Neural progenitor cell (in vitro differentiated cells): ENCODE measurements around the gene MACROD2.

ENCODE experiments used
- CTCF ChIP-seq: fragments of 200-600 bp; sonication (generic); IDR thresholded peaks from 2 replicates; pipeline ENCODE4 v1.5.1; 2017; ENCODE audit warnings: antibody characterized with exemption, mild to moderate bottlenecking
- EZH2 ChIP-seq: fragments of 200-600 bp; sonication (generic); IDR thresholded peaks from 2 replicates; pipeline ENCODE4 v1.6.1; 2017; ENCODE audit warnings: antibody characterized with exemption, mild to moderate bottlenecking, moderate library complexity
- EZH2phosphoT487 ChIP-seq: fragments of 200-600 bp; sonication (generic); IDR thresholded peaks from 2 replicates; pipeline ENCODE4 v1.6.1; 2017; ENCODE audit warnings: antibody characterized with exemption

GRCh38 chr20:15658295-15658694 is 1663.0 kb downstream of the MACROD2 start:
- TF ChIP-seq CTCF (no peak), EZH2phosphoT487 (no peak), EZH2 (no peak)
